Mesenchymal stem cell (in vitro differentiated cells and primary cell): Measurements from ENCODE around the gene TBL1X.

Experiments used
- DNase-seq: peaks from one replicate; pipeline ENCODE4 v3.0.0-alpha.2; 2013
- H2AFZ ChIP-seq: one replicate; pipeline ENCODE4 v1.6.1; 2013; ENCODE audit warnings: low read depth, mild to moderate bottlenecking, control low read depth, inconsistent platforms, low read length, moderate library complexity
- H2AK5ac ChIP-seq: 2 replicates; pipeline ENCODE4 v1.6.1; 2013; ENCODE audit warnings: low read length, moderate library complexity, mild to moderate bottlenecking, inconsistent platforms; ENCODE audit not compliant: severe bottlenecking
- H2BK120ac ChIP-seq: one replicate; pipeline ENCODE4 v1.6.1; 2013; ENCODE audit warnings: low read depth, mild to moderate bottlenecking, inconsistent platforms, low read length, moderate library complexity
- H2BK12ac ChIP-seq, 2 experiments: one replicate each; pipeline ENCODE4 v1.6.1; 2013; ENCODE audit warnings: inconsistent platforms in 2 of 2, low read length in 2 of 2, mild to moderate bottlenecking in 2 of 2, moderate library complexity in 2 of 2, control low read depth in 1 of 2
- H2BK15ac ChIP-seq: one replicate; pipeline ENCODE4 v1.6.1; 2013; ENCODE audit warnings: mild to moderate bottlenecking, low read depth, inconsistent platforms; ENCODE audit not compliant: poor library complexity, severe bottlenecking
- H2BK5ac ChIP-seq: 2 replicates; pipeline ENCODE4 v1.6.1; 2013; ENCODE audit warnings: low read depth, mild to moderate bottlenecking, low read length, control low read depth, inconsistent platforms; ENCODE audit not compliant: poor library complexity, severe bottlenecking
- H3K14ac ChIP-seq, 2 experiments: one replicate each; pipeline ENCODE4 v1.6.1; 2013; ENCODE audit warnings: inconsistent platforms in 2 of 2, low read length in 2 of 2, control low read depth in 1 of 2, mild to moderate bottlenecking in 1 of 2, moderate library complexity in 1 of 2
- H3K18ac ChIP-seq, 2 experiments: one replicate each; pipeline ENCODE4 v1.6.1; 2013; ENCODE audit warnings: inconsistent platforms in 2 of 2, low read length in 2 of 2, control low read depth in 1 of 2, low read depth in 1 of 2, mild to moderate bottlenecking in 1 of 2
- H3K23ac ChIP-seq, 2 experiments: one replicate each; pipeline ENCODE4 v1.6.1; 2013; ENCODE audit warnings: inconsistent platforms in 2 of 2, low read length in 2 of 2, mild to moderate bottlenecking in 2 of 2, moderate library complexity in 2 of 2, control low read depth in 1 of 2
- H3K27ac ChIP-seq: 2 replicates; pipeline ENCODE4 v1.5.1; 2013; ENCODE audit warnings: mild to moderate bottlenecking, moderate library complexity, low read length, control low read depth, inconsistent platforms; ENCODE audit not compliant: poor library complexity, severe bottlenecking
- H3K27me3 ChIP-seq, 2 experiments: 2 replicates each; pipeline versions ENCODE4 v1.6.1 to v1.7.0; 2013; ENCODE audit warnings: low read length in 2 of 2, mild to moderate bottlenecking in 2 of 2, moderate library complexity in 2 of 2, control low read depth in 1 of 2, inconsistent platforms in 1 of 2; ENCODE audit not compliant: control insufficient read depth in 1 of 2, insufficient read depth in 1 of 2
- H3K36me3 ChIP-seq, 2 experiments: 2 replicates each; pipeline versions ENCODE4 v1.6.1 to v1.7.0; 2013; ENCODE audit warnings: low read length in 2 of 2, control low read depth in 1 of 2, inconsistent platforms in 1 of 2, low read depth in 1 of 2, mild to moderate bottlenecking in 1 of 2; ENCODE audit not compliant: insufficient read depth in 2 of 2, control insufficient read depth in 1 of 2
- H3K4ac ChIP-seq, 2 experiments: one replicate each; pipeline ENCODE4 v1.6.1; 2013; ENCODE audit warnings: inconsistent platforms in 2 of 2, low read length in 2 of 2, mild to moderate bottlenecking in 2 of 2, moderate library complexity in 2 of 2, control low read depth in 1 of 2, low read depth in 1 of 2
- H3K4me1 ChIP-seq: 2 replicates; pipeline ENCODE4 v1.6.1; 2013; ENCODE audit warnings: low read depth, low read length, control low read depth; ENCODE audit not compliant: control insufficient read depth, insufficient read depth
- H3K4me2 ChIP-seq: 2 replicates; pipeline ENCODE4 v1.6.1; 2013; ENCODE audit warnings: low read length, mild to moderate bottlenecking, inconsistent platforms; ENCODE audit not compliant: poor library complexity, severe bottlenecking
- H3K4me3 ChIP-seq, 2 experiments: 2 replicates each; pipeline versions ENCODE4 v1.5.1 to v1.7.0; 2013; ENCODE audit warnings: low read length in 2 of 2, mild to moderate bottlenecking in 2 of 2, control low read depth in 1 of 2, low read depth in 1 of 2; ENCODE audit not compliant: insufficient read depth in 1 of 2
- H3K79me1 ChIP-seq: replicated peaks from 2 replicates; pipeline ENCODE4 v1.6.1; 2013; ENCODE audit warnings: mild to moderate bottlenecking, control low read depth, low read length, inconsistent platforms; ENCODE audit not compliant: poor library complexity, severe bottlenecking
- H3K9ac ChIP-seq: 2 replicates; pipeline ENCODE4 v1.7.0; 2013; ENCODE audit warnings: mild to moderate bottlenecking, low read length, moderate library complexity
- H3K9me3 ChIP-seq: 2 replicates; pipeline ENCODE4 v1.7.0; 2013; ENCODE audit warnings: mild to moderate bottlenecking, low read length; ENCODE audit not compliant: control insufficient read depth
- H4K8ac ChIP-seq: one replicate; pipeline ENCODE4 v1.6.1; 2013; ENCODE audit warnings: inconsistent platforms, mild to moderate bottlenecking, low read length, moderate library complexity
- H4K91ac ChIP-seq: one replicate; pipeline ENCODE4 v1.6.1; 2013; ENCODE audit warnings: mild to moderate bottlenecking, low read length, inconsistent platforms
- WGBS: methylation state at CpG from one replicate; pipeline ENCODE4 v1.1.7; 2013; ENCODE audit warnings: mixed read lengths; 5-methylcytosine and 5-hydroxymethylcytosine counted together

TBL1X gene

GRCh38 chrX:9614016-9614415 lies 149.2 kb downstream of the TBL1X start:
- H3K4me1 ChIP-seq, result peaks cover 8% of the 10 kb centered on the region
- H3K4ac ChIP-seq, result no peak overlapping the region
- H2BK5ac ChIP-seq, result no peak overlapping the region
- no peak overlapping the region for H2AK5ac ChIP-seq
- no peak overlapping the region for H2BK12ac ChIP-seq
- no peak overlapping the region for H3K4me3 ChIP-seq
- H3K9ac ChIP-seq, result no peak overlapping the region
- no peak overlapping the region for H2BK15ac ChIP-seq
- H3K79me1 ChIP-seq, result peaks cover 9% of the 10 kb centered on the region
- WGBS, result no CpG with 5 or more reads among the region's 1 CpG
- no peak overlapping the region for H2BK120ac ChIP-seq
- no peak overlapping the region for H4K8ac ChIP-seq
- H3K36me3 ChIP-seq, result no peaks in the 10 kb centered on the region
- no peak overlapping the region for H3K23ac ChIP-seq
- no peak overlapping the region for H3K18ac ChIP-seq
- H3K4me2 ChIP-seq, result no peak overlapping the region
- H3K9me3 ChIP-seq, result no peaks in the 10 kb centered on the region
- H2AFZ ChIP-seq, result no peak overlapping the region
- peak; percentile 43 for DNase-seq
- H3K14ac ChIP-seq, result no peak overlapping the region
- H3K27me3 ChIP-seq, result no peaks in the 10 kb centered on the region
- no peak overlapping the region for H4K91ac ChIP-seq
- H3K27ac ChIP-seq, result no peak overlapping the region

GRCh38 chrX:9619133-9619532 lies 154.3 kb downstream of the TBL1X start:
- WGBS, result 87% methylated on average over 5 of the region's 5 CpGs
- no peak overlapping the region for H3K4me3 ChIP-seq

DNA sequence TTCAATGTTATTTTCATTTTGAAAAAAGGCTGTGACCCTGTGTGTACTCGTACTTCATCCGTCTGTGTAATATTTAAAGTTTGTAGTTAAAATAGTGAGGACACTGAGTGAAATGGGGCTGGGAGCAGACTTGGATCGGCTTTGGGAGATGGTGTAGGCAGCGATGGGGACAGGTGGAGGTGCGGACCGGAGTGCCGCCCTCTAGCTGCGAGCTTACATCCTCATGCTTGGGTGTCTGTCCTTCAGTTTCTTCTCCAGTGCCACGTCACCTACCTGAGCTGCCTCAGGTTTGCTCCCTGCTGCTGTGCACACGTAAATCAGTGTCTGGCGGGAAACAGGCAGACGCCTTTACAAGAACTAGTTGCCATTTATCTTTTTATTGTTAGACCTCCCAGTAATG lies 154.7 kb downstream of the TBL1X start:
- no peak overlapping the region for H3K4me2 ChIP-seq
- no peak overlapping the region for H2BK120ac ChIP-seq
- no peak overlapping the region for H3K9ac ChIP-seq
- H4K91ac ChIP-seq, result no peak overlapping the region
- H3K27ac ChIP-seq, result no peak overlapping the region
- no peak for DNase-seq
- H3K4me1 ChIP-seq, result peaks cover 4% of the 10 kb centered on the region
- no peak overlapping the region for H3K4ac ChIP-seq
- WGBS, result 90% methylated on average over 9 of the region's 12 CpGs
- H3K79me1 ChIP-seq, result peaks cover 17% of the 10 kb centered on the region
- no peak overlapping the region for H3K14ac ChIP-seq
- H3K9me3 ChIP-seq, result no peaks in the 10 kb centered on the region
- no peak overlapping the region for H2AFZ ChIP-seq
- no peak overlapping the region for H2BK12ac ChIP-seq
- no peak overlapping the region for H2BK5ac ChIP-seq
- peaks cover 0 to 5% of the 10 kb centered on the region in 2 experiments for H3K36me3 ChIP-seq
- H3K27me3 ChIP-seq, result no peaks in the 10 kb centered on the region
- no peak overlapping the region for H2AK5ac ChIP-seq
- H3K23ac ChIP-seq, result no peak overlapping the region
- no peak overlapping the region for H3K18ac ChIP-seq
- no peak overlapping the region for H4K8ac ChIP-seq
- H2BK15ac ChIP-seq, result no peak overlapping the region
- no peak overlapping the region for H3K4me3 ChIP-seq

More at GRCh38 chrX:9619133-9619532, 154.3 kb downstream of the TBL1X start:
- H3K9ac ChIP-seq, result no peak overlapping the region
- no peak overlapping the region for H2AK5ac ChIP-seq
- H3K4me2 ChIP-seq, result no peak overlapping the region
- H3K27me3 ChIP-seq, result no peaks in the 10 kb centered on the region
- H3K4ac ChIP-seq, result no peak overlapping the region
- H3K23ac ChIP-seq, result no peak overlapping the region
- no peak overlapping the region for H3K14ac ChIP-seq
- no peak overlapping the region for H2AFZ ChIP-seq
- H3K79me1 ChIP-seq, result peaks cover 17% of the 10 kb centered on the region
- H4K8ac ChIP-seq, result no peak overlapping the region
- H3K4me1 ChIP-seq, result peaks cover 4% of the 10 kb centered on the region
- no peak overlapping the region for H3K27ac ChIP-seq
- H3K18ac ChIP-seq, result no peak overlapping the region
- H3K9me3 ChIP-seq, result no peaks in the 10 kb centered on the region
- no peak overlapping the region for H2BK5ac ChIP-seq
- no peak overlapping the region for H2BK15ac ChIP-seq
- H3K36me3 ChIP-seq, result peaks cover 0 to 5% of the 10 kb centered on the region in 2 experiments
- no peak for DNase-seq
- no peak overlapping the region for H4K91ac ChIP-seq
- no peak overlapping the region for H2BK120ac ChIP-seq
- H2BK12ac ChIP-seq, result no peak overlapping the region

DNA sequence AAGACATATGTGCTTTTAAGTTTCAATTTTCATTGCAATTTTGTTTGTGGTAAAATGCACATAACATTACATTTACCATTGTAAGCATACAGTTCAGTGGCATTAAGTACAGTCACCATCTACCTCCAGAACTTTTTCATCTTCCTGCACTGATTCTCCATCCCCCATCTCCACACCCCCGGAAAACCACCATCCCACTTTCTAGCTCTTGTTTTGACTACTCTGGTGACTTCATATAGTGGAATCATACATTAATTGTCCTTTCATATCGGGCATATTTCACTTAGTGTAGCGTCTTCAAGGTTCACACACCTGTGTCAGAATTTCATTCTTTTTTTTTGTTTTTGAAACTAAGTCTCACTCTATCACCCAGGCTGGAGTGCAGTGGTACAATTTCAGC lies 157.3 kb downstream of the TBL1X start:
- H3K4ac ChIP-seq, result no peak overlapping the region
- H3K79me1 ChIP-seq, result peaks cover 15% of the 10 kb centered on the region
- no peak overlapping the region for H4K91ac ChIP-seq
- H3K18ac ChIP-seq, result no peak overlapping the region
- H2AK5ac ChIP-seq, result no peak overlapping the region
- no peak overlapping the region for H2BK120ac ChIP-seq
- H3K4me1 ChIP-seq, result peaks cover 5% of the 10 kb centered on the region
- no peak overlapping the region for H2BK15ac ChIP-seq
- no peak overlapping the region for H3K14ac ChIP-seq
- no peak overlapping the region for H3K9ac ChIP-seq
- DNase-seq, result no peak
- no peak overlapping the region for H3K4me2 ChIP-seq
- H2AFZ ChIP-seq, result no peak overlapping the region
- no peaks in the 10 kb centered on the region for H3K9me3 ChIP-seq
- H3K27ac ChIP-seq, result no peak overlapping the region
- WGBS, result 97% methylated on average over 3 of the region's 3 CpGs
- no peak overlapping the region for H4K8ac ChIP-seq
- no peaks in the 10 kb centered on the region for H3K27me3 ChIP-seq
- no peak overlapping the region for H2BK12ac ChIP-seq
- H3K23ac ChIP-seq, result no peak overlapping the region
- H3K36me3 ChIP-seq, result peaks cover 0 to 5% of the 10 kb centered on the region in 2 experiments
- no peak overlapping the region for H2BK5ac ChIP-seq
- no peak overlapping the region for H3K4me3 ChIP-seq
